GM12891 (cell line): ENCODE measurements around the gene NEURL4.

Experiments
- POLR2A ChIP-seq: IDR thresholded peaks from 2 replicates; pipeline ENCODE4 v1.6.1; 2011; ENCODE audit warnings: low read depth, low read length, control low read depth
- POU2F2 ChIP-seq: IDR thresholded peaks from 2 replicates; pipeline ENCODE4 v1.6.1; 2011; ENCODE audit warnings: low read depth, mild to moderate bottlenecking, control low read depth, low read length, moderate library complexity
- TAF1 ChIP-seq: IDR thresholded peaks from 2 replicates; pipeline ENCODE4 v1.6.1; 2011; ENCODE audit warnings: low read depth, low read length, control low read depth

GRCh38 chr17:7317161-7317803 is 11.9 kb downstream of the NEURL4 start:
- TF ChIP-seq POLR2A (no peak), TAF1 (no peak), POU2F2 (no peak)
